HepG2 (cell line): Measurements from ENCODE around the gene SHROOM1. TPM values are rescaled to one million over a fixed set of nuclear protein-coding genes. Genes with fewer than 3 reads are reported as not detected.

ENCODE experiments used
- AGO2 ChIP-seq: fragments of 200-400 bp; formaldehyde crosslinking; optimal IDR thresholded peaks from 2 replicates; pipeline ENCODE3; 2017; ENCODE audit warnings: mild to moderate bottlenecking, low read depth, low read length, moderate library complexity
- ARNT ChIP-seq: fragments of 450-650 bp; IDR thresholded peaks from 2 replicates; pipeline ENCODE4 v1.6.1; 2017
- CSRNP1 ChIP-seq: sonication (generic); formaldehyde crosslinking; IDR thresholded peaks from 2 replicates; pipeline ENCODE4 v1.8.1; 2023; ENCODE audit warnings: mild to moderate bottlenecking, missing genetic modification reagents
- DR1 ChIP-seq: sonication (generic); formaldehyde crosslinking; IDR thresholded peaks from 2 replicates; pipeline ENCODE4 v1.8.0; 2021; ENCODE audit warnings: mild to moderate bottlenecking, missing genetic modification reagents, inconsistent platforms
- HNF1A ChIP-seq, 2 experiments: sonication (generic) in 1 of 2; formaldehyde crosslinking in 1 of 2; IDR thresholded peaks; 2 replicates each; pipeline versions ENCODE4 v1.4.0 to v1.6.1; 2016 to 2020; ENCODE audit warnings: borderline replicate concordance in 1 of 2, low read depth in 1 of 2, mild to moderate bottlenecking in 1 of 2, missing genetic modification reagents in 1 of 2
- KMT2A ChIP-seq: sonication (generic); formaldehyde crosslinking; IDR thresholded peaks from 2 replicates; pipeline ENCODE4 v1.4.0; 2020; ENCODE audit warnings: missing genetic modification reagents
- MLXIP ChIP-seq: sonication (generic); formaldehyde crosslinking; IDR thresholded peaks from 2 replicates; pipeline ENCODE4 v1.9.0; 2021; ENCODE audit warnings: missing genetic modification reagents, borderline replicate concordance
- MXD3 ChIP-seq: IDR thresholded peaks from 2 replicates; pipeline ENCODE4 v1.6.1; 2016; ENCODE audit warnings: mild to moderate bottlenecking, missing biosample characterization, missing genetic modification reagents
- RARA ChIP-seq: IDR thresholded peaks from 2 replicates; pipeline ENCODE4 v1.6.1; 2016; ENCODE audit warnings: missing genetic modification reagents, missing compliant biosample characterization
- YEATS2 ChIP-seq: sonication (generic); formaldehyde crosslinking; IDR thresholded peaks from 2 replicates; pipeline ENCODE4 v1.4.0; 2020; ENCODE audit warnings: missing genetic modification reagents, borderline replicate concordance
- ZNF138 ChIP-seq: sonication (generic); formaldehyde crosslinking; IDR thresholded peaks from 2 replicates; pipeline ENCODE4 v1.5.0; 2020; ENCODE audit warnings: mild to moderate bottlenecking, low read depth, missing genetic modification reagents
- ZNF441 ChIP-seq: sonication (generic); formaldehyde crosslinking; IDR thresholded peaks from 2 replicates; pipeline ENCODE4 v1.7.0; 2021; ENCODE audit warnings: missing genetic modification reagents, borderline replicate concordance
- ZNF570 ChIP-seq: sonication (generic); formaldehyde crosslinking; IDR thresholded peaks from 2 replicates; pipeline ENCODE4 v1.4.0; 2020; ENCODE audit warnings: mild to moderate bottlenecking, missing genetic modification reagents, borderline replicate concordance
- ZNF703 ChIP-seq: sonication (generic); formaldehyde crosslinking; IDR thresholded peaks from 2 replicates; pipeline ENCODE4 v1.5.1; 2020; ENCODE audit warnings: missing genetic modification reagents, mild to moderate bottlenecking, moderate library complexity, borderline replicate concordance
- ZNF780A ChIP-seq: sonication (generic); formaldehyde crosslinking; IDR thresholded peaks from 2 replicates; pipeline ENCODE4 v1.8.0; 2022; ENCODE audit warnings: mild to moderate bottlenecking, missing genetic modification reagents, moderate library complexity
- polyA plus RNA-seq, 8 experiments: library from polyadenylated mRNA; depleted of rRNA in 3 of 8; stranded (reverse) in 7 of 8; unstranded in 1 of 8; fragments of >200 nt; fragmentation: Illumina TruSeq in 4 of 8; extraction: Trizol in 4 of 8; gene quantifications; 2 replicates each; pipeline versions ENCODE4 v1.2.1 to v1.2.3, GENCODE V29; 2011 to 2016; ENCODE audit warnings: low read depth in 4 of 8, missing spikeins in 1 of 8, mixed read lengths in 1 of 8; ENCODE audit not compliant: insufficient read depth in 1 of 8
- total RNA-seq, 5 experiments: library from RNA; depleted of rRNA; stranded (reverse); fragments of >200 nt; fragmentation: Illumina TruSeq; extraction: Trizol; gene quantifications; 2 replicates each; pipeline ENCODE4 v1.2.3, GENCODE V29; 2016; ENCODE audit warnings: low read depth in 1 of 5

The SHROOM1 gene
- total and polyA plus RNA-seq, 2 of the 13 experiments (the other 11 are each of a cell fraction or from before 2014, with no cell fraction given): 18.2 to 25.7 TPM

- TF ChIP-seq MXD3 (CRISPR knock-in tag) (no peak), ZNF441 (CRISPR knock-in tag) (no peak), ZNF570 (CRISPR knock-in tag) (no peak), RARA (peak; percentile 53; the same call in 1 of the 2 replicates), ARNT (no peak), ZNF138 (CRISPR knock-in tag) (no peak), MLXIP (CRISPR knock-in tag) (peak; percentile 91; the same call in 1 of the 2 replicates), ZNF703 (no peak), HNF1A (IDR thresholded peaks at IDR 0.05; ENCODE audit: low read depth) (0 out of 2 replicates have a peak, but pooled peaks have one; percentile 13), HNF1A (CRISPR knock-in tag; IDR thresholded peaks at IDR 0.05; ENCODE audit: borderline replicate concordance) (no peak), DR1 (CRISPR knock-in tag) (no peak), AGO2 (no peak), YEATS2 (CRISPR knock-in tag) (no peak), ZNF780A (CRISPR knock-in tag) (no peak), CSRNP1 (no peak), KMT2A (CRISPR knock-in tag) (no peak)
Measured at GRCh38 chr5:132838516-132839282, 8.3 kb upstream of the SHROOM1 start (continued).
